ENCODE measurements around the gene EPN3.

- TF ChIP-seq POLR2A (IDR thresholded peaks at IDR 0.05) (no peak), CTCF (IDR thresholded peaks at IDR 0.05) (no peak)
These were observed 48.1 kb downstream of the EPN3 start for GRCh38 chr17:50580646-50581045.

Data from lower leg skin (tissue), 3 donors.